ENCODE results near the gene PAK2. TPM values are rescaled to one million over a fixed set of nuclear protein-coding genes. Genes with fewer than 3 reads are reported as not detected.
A peak's percentile ranks its signal among the peaks of the same experiment; 100 is the strongest.
"Not testable (repeated sequence)": the region's sequence is repeated elsewhere in the genome, so short reads cannot be mapped to it uniquely, and the experiment has no call there.

PAK2 gene
- total RNA-seq, 2 experiments from 2014 or later, result 98.4 to 101 TPM

- Mint-ChIP-seq H3K27ac (no peak overlapping the region), H3K4me1 (ENCODE audit: low read depth) (peaks cover 13% of the 10 kb centered on the region), H3K9me3 (no peaks in the 10 kb centered on the region), H3K36me3 (peaks cover 4% of the 10 kb centered on the region), H3K27me3 (no peaks in the 10 kb centered on the region), H3K4me3 (no peak overlapping the region)
- POLR2A ChIA-PET, result no interaction called here
- CTCF ChIA-PET, result interaction anchor here (0.8 to 1.9 kb wide), 2 partner anchors 22 to 98 kb away, joined by 5 read pairs; no protein-coding TSS in a partner anchor
- intact Hi-C loops (cut with micrococcal nuclease), result no loop called here
- no peak for DNase-seq
These were observed 32.1 kb upstream of the PAK2 start for GRCh38 chr3:196707566-196707965.

- no peak overlapping the region for H3K4me3 Mint-ChIP-seq
- H3K27ac Mint-ChIP-seq, result no peak overlapping the region
- H3K27me3 Mint-ChIP-seq, result no peaks in the 10 kb centered on the region
- H3K9me3 Mint-ChIP-seq, result no peaks in the 10 kb centered on the region
- POLR2A ChIA-PET, result no interaction called here
- intact Hi-C loops (cut with micrococcal nuclease), result no loop called here
- CTCF ChIA-PET, result interaction anchor here (0.8 to 1.9 kb wide), 3 partner anchors 23 to 180 kb away, joined by 4 to 5 read pairs (median 5); no protein-coding TSS in a partner anchor
- H3K4me1 Mint-ChIP-seq (ENCODE audit: low read depth), result peaks cover 20% of the 10 kb centered on the region
- no peak for DNase-seq
- peaks cover 4% of the 10 kb centered on the region for H3K36me3 Mint-ChIP-seq
These were observed 31.2 kb upstream of the PAK2 start for GRCh38 chr3:196708467-196708866.

- Mint-ChIP-seq H3K4me1 (ENCODE audit: low read depth) (peaks cover 27% of the 10 kb centered on the region), H3K36me3 (peaks cover 4% of the 10 kb centered on the region), H3K27me3 (no peaks in the 10 kb centered on the region), H3K27ac (peak within 1 kb of the TSS; percentile 94), H3K4me3 (peak within 1 kb of the TSS; percentile 81), H3K9me3 (no peaks in the 10 kb centered on the region)
- DNase-seq, result peak; percentile 95
- POLR2A ChIA-PET, result interaction anchor here (0.6 to 2.4 kb wide), 9 partner anchors 14 to 258 kb away, joined by 3 to 28 read pairs (median 3); partner anchors contain the start of genes NCBP2, NRROS and PAK2
- CTCF ChIA-PET, result interaction anchor here (0.7 to 1.6 kb wide), 3 partner anchors 61 to 183 kb away, joined by 3 to 6 read pairs (median 3); no protein-coding TSS in a partner anchor
- intact Hi-C loops (cut with micrococcal nuclease), result loop anchor here (1.0 to 2.0 kb wide), 5 partner anchors 15 to 230 kb away; partner anchors contain the start of gene NCBP2
These were observed 27.7 kb upstream of the PAK2 start, which contains the start of the genes CEP19 and PIGX for GRCh38 chr3:196711838-196712513. TSS of gene CEP19 (minus strand) at chr3:196712250. CDS start at chr3:196708657, 3,593 bp downstream. TSS of gene PIGX (plus strand) at chr3:196712377.

- Mint-ChIP-seq H3K27ac (peak overlapping the region; percentile 85), H3K36me3 (no peaks in the 10 kb centered on the region), H3K9me3 (no peaks in the 10 kb centered on the region), H3K4me3 (peak overlapping the region; percentile 81), H3K27me3 (no peaks in the 10 kb centered on the region), H3K4me1 (ENCODE audit: low read depth) (peaks cover 27% of the 10 kb centered on the region)
- intact Hi-C loops (cut with micrococcal nuclease), result loop anchor here (1.0 to 2.0 kb wide), 3 partner anchors 14 to 230 kb away; partner anchors contain the start of gene NCBP2
- CTCF ChIA-PET, result interaction anchor here (0.7 to 1.6 kb wide), 3 partner anchors 62 to 184 kb away, joined by 3 to 6 read pairs (median 3); no protein-coding TSS in a partner anchor
- POLR2A ChIA-PET, result interaction anchor here (0.6 to 2.4 kb wide), 7 partner anchors 13 to 257 kb away, joined by 3 to 28 read pairs (median 3); partner anchors contain the start of genes NRROS and PAK2
- DNase-seq, result no peak
These were observed 26.9 kb upstream of the PAK2 start for GRCh38 chr3:196712514-196713413.

- POLR2A ChIA-PET, result interaction anchor here (1.2 kb wide), 1 partner anchor 23 kb away, joined by 6 read pairs; the partner anchor contains the start of gene PAK2
- Mint-ChIP-seq H3K36me3 (peaks cover 25% of the 10 kb centered on the region), H3K4me1 (ENCODE audit: low read depth) (peaks cover 14% of the 10 kb centered on the region)
- DNase-seq; CTCF ChIA-PET; H3K4me3 Mint-ChIP-seq; H3K27ac Mint-ChIP-seq; intact Hi-C loops (cut with micrococcal nuclease); H3K9me3 Mint-ChIP-seq; H3K27me3 Mint-ChIP-seq: not testable (repeated sequence)
These were observed 22.5 kb upstream of the PAK2 start for GRCh38 chr3:196717162-196717561.

GRCh38 chr3:196721097-196721496 is 18.6 kb upstream of the PAK2 start:
- no peak for DNase-seq
- Mint-ChIP-seq H3K4me3 (no peak overlapping the region), H3K36me3 (peaks cover 35% of the 10 kb centered on the region), H3K27me3 (no peaks in the 10 kb centered on the region), H3K27ac (no peak overlapping the region), H3K4me1 (ENCODE audit: low read depth) (peaks cover 1% of the 10 kb centered on the region), H3K9me3 (no peaks in the 10 kb centered on the region)
- ChIA-PET POLR2A (no interaction called here), CTCF (no interaction called here)
- intact Hi-C loops (cut with micrococcal nuclease), result no loop called here

- H3K4me1 Mint-ChIP-seq (ENCODE audit: low read depth), result peaks cover 26% of the 10 kb centered on the region
- ChIA-PET CTCF (interaction anchor here (1.0 to 1.4 kb wide), 3 partner anchors 43 to 110 kb away, joined by 3 to 4 read pairs (median 3); no protein-coding TSS in a partner anchor), POLR2A (interaction anchor here (1.6 kb wide), 1 partner anchor 15 kb away, joined by 3 read pairs; the partner anchor contains the start of genes CEP19 and PIGX)
- H3K4me3 Mint-ChIP-seq, result no peak overlapping the region
- peak overlapping the region; percentile 73 for H3K27ac Mint-ChIP-seq
- intact Hi-C loops (cut with micrococcal nuclease), result loop anchor here (1.0 to 2.0 kb wide), 2 partner anchors 14 kb away; partner anchors contain the start of genes CEP19 and PIGX
- no peaks in the 10 kb centered on the region for H3K9me3 Mint-ChIP-seq
- H3K36me3 Mint-ChIP-seq, result peaks cover 27% of the 10 kb centered on the region
- H3K27me3 Mint-ChIP-seq, result no peaks in the 10 kb centered on the region
- peak; percentile 66 for DNase-seq
These were observed 12.6 kb upstream of the PAK2 start for GRCh38 chr3:196726788-196727675.

GRCh38 chr3:196735751-196736150 is 3.9 kb upstream of the PAK2 start:
- CTCF ChIA-PET, result no interaction called here
- H3K4me3 Mint-ChIP-seq, result no peak overlapping the region

GRCh38 chr3:196736670-196737374 is 2.8 kb upstream of the PAK2 start:
- Mint-ChIP-seq H3K9me3 (no peaks in the 10 kb centered on the region), H3K27ac (no peak overlapping the region), H3K4me3 (no peak overlapping the region), H3K27me3 (no peaks in the 10 kb centered on the region), H3K36me3 (peaks cover 18% of the 10 kb centered on the region), H3K4me1 (ENCODE audit: low read depth) (peaks cover 14% of the 10 kb centered on the region)
- intact Hi-C loops (cut with micrococcal nuclease), result no loop called here
- DNase-seq, result no peak
- CTCF ChIA-PET, result no interaction called here
- POLR2A ChIA-PET, result no interaction called here

More at GRCh38 chr3:196735751-196736150, 3.9 kb upstream of the PAK2 start:
- intact Hi-C loops (cut with micrococcal nuclease), result no loop called here
- peaks cover 6% of the 10 kb centered on the region for H3K4me1 Mint-ChIP-seq (ENCODE audit: low read depth)
- no peak overlapping the region for H3K27ac Mint-ChIP-seq
- peaks cover 15% of the 10 kb centered on the region for H3K36me3 Mint-ChIP-seq
- H3K27me3 Mint-ChIP-seq, result no peaks in the 10 kb centered on the region
- POLR2A ChIA-PET, result no interaction called here
- H3K9me3 Mint-ChIP-seq, result no peaks in the 10 kb centered on the region
- DNase-seq, result no peak

GRCh38 chr3:196737655-196738054 is 2.0 kb upstream of the PAK2 start:
- no peak for DNase-seq
- no peak overlapping the region for H3K4me3 Mint-ChIP-seq
- H3K9me3 Mint-ChIP-seq, result no peaks in the 10 kb centered on the region
- intact Hi-C loops (cut with micrococcal nuclease), result loop anchor here (2.0 kb wide), 1 partner anchor 169 kb away; the partner anchor contains the start of genes FBXO45 and WDR53
- peaks cover 18% of the 10 kb centered on the region for H3K36me3 Mint-ChIP-seq
- CTCF ChIA-PET, result no interaction called here
- POLR2A ChIA-PET, result no interaction called here
- H3K27me3 Mint-ChIP-seq, result no peaks in the 10 kb centered on the region
- H3K27ac Mint-ChIP-seq, result no peak overlapping the region
- H3K4me1 Mint-ChIP-seq (ENCODE audit: low read depth), result peaks cover 15% of the 10 kb centered on the region
